A204.1 (cell line): Measurements from ENCODE around the gene ZNF8.
"Not testable (repeated sequence)": the region's sequence is repeated elsewhere in the genome, so short reads cannot be mapped to it uniquely, and the experiment has no call there.

Experiments
- FAIRE-seq: peaks from 2 replicates; lab custom pipeline; 2012; peaks lifted over from hg19 to GRCh38; lab: Jason Lieb, UNC

ZNF8 gene

DNA sequence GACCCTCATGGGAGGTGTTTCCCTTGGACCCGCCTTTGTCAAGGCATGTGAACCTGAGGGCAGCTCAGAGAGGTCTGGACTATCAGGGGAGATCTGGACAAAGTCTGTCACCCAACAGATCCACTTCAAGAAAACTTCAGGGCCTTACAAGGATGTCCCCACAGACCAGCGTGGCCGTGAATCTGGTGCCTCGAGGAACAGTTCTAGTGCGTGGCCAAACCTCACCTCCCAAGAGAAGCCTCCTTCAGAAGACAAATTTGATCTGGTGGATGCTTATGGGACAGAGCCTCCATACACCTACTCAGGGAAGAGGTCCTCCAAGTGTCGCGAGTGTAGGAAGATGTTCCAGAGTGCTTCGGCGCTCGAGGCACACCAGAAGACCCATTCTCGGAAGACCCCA is 59.6 kb downstream of the ZNF8 start:
- FAIRE-seq, result no peak

- FAIRE-seq, result no peak
Measured at GRCh38 chr19:58338825-58339558, 60.2 kb downstream of the ZNF8 start.

DNA sequence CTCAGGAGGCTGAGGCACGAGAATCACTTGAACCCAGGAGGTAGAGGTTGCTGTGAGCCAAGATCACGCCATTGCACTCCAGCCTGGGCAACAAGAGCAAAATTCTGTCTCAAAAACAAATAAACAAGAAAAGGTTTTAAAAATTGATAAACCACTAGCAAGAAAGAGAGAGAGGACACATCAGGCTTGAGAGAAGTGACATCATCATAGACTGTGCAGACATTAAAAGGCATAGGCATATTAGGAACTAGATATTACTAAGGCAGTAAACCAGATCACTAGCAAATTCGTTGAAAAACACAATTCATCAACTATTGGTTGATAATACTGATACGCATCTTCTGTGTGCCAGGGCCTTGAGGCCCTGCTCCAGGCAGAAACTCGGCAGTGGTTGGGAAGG is 66.8 kb downstream of the ZNF8 start:
- FAIRE-seq, result no peak

GRCh38 chr19:58346961-58347929 is 68.5 kb downstream of the ZNF8 start:
- FAIRE-seq, result no peak

DNA sequence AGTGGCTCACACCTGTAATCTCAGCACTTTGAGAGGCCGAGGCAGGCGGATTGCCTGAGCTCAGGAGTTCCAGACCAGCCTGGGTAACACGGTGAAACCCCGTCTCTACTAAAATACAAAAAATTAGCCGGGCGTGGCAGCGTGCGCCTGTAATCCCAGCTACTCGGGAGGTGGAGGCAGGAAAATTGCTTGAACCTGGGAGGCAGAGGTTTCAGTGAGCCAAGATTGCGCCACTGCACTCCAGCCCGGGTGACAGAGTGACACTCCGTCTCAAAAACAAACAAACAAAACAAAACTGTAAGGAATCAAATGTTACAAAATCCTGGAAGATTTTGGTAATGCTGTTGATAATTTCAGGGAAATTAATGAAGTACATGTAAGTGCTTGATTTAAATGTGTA is 69.3 kb downstream of the ZNF8 start:
- not testable (repeated sequence) for FAIRE-seq

DNA sequence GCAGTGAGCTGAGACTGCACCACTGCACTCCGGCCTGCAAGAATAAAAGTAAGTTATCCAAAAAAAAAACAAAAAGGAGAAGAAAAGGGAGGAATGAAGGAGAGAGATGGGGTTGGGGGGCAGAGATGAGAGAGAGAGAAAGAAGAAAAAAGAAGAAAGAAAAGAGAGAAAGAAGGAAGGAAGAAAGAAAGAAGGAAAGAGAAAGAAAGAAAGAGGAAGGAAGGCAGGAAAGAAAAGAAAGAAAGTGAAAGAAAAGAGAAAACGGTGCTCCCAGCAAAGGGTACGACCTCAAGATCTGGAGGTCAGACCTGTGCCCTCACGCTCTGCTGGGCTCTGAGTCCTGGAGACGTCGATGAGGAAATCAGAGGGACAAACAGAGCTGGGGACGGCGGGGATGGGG is 70.8 kb downstream of the ZNF8 start:
- FAIRE-seq, result no peak

DNA sequence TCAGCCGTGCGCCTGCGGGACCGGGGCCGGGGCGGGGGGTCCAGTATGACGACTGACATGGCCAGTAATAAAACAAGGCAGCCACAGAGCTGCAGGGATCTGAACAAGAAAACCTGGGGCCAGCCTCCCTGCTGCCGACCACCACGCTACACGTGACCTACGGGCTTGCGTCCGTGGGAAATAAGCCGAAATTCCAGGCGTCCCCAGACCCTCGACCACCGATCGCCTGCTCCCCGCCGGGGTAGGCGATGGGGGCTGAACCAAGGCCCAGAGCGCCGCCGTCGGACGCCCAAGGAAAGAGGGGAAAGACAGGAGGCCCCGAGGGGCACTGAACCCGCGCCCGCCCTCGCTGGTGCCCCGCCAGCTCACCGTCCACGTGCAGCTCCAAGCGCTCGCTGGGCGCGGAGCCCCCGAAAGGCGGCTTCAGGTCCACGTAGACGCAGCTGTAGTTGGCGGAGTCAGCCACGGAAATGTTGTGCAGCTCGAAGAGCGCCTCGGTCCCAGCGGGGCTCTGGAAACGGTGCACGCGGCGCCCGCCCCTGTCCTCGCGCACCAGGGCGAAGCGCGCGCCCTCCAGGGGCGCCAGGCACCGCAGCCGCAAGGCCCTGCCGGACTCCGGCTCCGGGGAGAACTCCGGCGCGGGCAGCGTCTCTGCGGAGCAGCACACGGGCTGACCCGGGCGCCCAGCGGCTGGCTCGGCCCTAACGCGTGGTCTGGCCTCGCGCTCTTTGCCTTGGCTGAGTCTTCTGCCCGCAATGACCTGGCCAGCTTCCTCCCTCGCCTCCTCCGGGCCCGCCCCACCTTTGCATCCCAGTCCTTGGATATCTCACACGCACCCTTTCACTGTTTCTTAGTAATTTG is 71.5 kb downstream of the ZNF8 start:
- FAIRE-seq, result no peak

- FAIRE-seq, result no peak
Measured at GRCh38 chr19:58350871-58351557, 72.3 kb downstream of the ZNF8 start.

GRCh38 chr19:58351558-58351878 is 72.8 kb downstream of the ZNF8 start:
- no peak for FAIRE-seq

DNA sequence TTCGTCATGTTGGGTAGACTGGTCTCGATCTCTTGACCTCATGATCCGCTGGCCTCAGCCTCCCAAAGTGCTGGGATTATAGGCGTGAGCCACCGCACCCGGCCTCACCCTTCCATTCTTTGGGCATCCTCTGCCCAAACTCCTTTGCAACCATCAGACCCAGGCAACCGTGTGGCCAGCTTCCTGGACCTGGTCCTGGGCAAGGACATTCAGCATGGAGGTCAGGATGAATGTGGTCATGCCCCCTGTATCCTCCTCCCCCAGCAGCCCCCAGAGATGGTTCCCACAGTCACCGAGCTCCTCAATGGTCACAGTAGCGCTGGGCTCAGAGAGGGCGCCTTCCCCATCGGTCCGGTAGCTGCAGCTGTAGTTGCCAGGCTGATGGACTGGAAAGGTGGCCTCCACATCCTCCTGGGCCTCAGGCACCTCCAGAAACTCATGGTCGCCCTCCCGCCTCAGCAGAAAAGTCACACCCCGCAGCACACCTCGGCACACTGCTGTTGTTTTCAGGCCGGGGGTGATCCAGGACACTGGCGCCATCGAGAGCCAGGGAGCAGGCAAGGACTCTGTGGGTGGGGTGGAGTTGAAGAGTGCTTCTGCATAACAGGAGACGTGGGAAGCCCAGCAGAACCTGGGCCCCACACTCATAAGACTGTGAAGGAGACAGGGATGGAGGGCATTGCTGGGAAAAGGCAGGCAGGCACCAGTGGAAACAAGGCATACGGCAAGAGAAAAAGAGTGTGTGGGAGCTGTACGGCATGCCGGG is 73.4 kb downstream of the ZNF8 start:
- FAIRE-seq, result no peak
